ENCODE results near the gene FAM120B.
A peak's percentile ranks its signal among the peaks of the same experiment; 100 is the strongest.

Gene FAM120B

DNA sequence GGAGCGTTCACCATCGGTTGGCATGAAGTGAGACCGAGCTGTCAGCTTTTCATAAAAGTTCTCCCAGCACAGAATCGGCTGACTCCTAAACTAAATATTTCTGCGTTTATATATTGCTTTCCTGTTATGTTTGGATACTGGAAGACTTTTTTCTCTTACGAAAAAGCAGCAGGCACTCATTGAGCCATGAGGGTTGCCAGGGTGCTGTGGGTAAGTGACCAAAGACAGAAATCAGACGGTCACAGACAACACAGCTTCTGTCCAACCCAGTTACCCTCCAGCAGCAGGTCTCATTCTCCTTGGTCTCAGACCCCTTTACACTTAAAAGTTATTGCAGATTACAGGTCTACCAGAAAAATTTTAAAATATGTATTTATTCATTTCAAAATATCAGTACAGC, 113.7 kb downstream of the FAM120B start:
- DNase-seq (ENCODE audit: low spot score), result no peak
- no peak overlapping the region for H3K4me3 Mint-ChIP-seq
- H3K9me3 Mint-ChIP-seq, result no peaks in the 10 kb centered on the region
- no peaks in the 10 kb centered on the region for H3K4me1 Mint-ChIP-seq (ENCODE audit: low read depth)
- no peaks in the 10 kb centered on the region for H3K36me3 Mint-ChIP-seq (ENCODE audit: low read depth)
- H3K27ac Mint-ChIP-seq, result no peak overlapping the region
- H3K27me3 Mint-ChIP-seq (ENCODE audit: low read depth), result peaks cover 8% of the 10 kb centered on the region

GRCh38 chr6:170420791-170421776, 114.5 kb downstream of the FAM120B start:
- no peaks in the 10 kb centered on the region for H3K4me1 Mint-ChIP-seq (ENCODE audit: low read depth)
- H3K27me3 Mint-ChIP-seq (ENCODE audit: low read depth), result peaks cover 12% of the 10 kb centered on the region
- peak overlapping the region; percentile 24 for H3K4me3 Mint-ChIP-seq
- DNase-seq (ENCODE audit: low spot score), result no peak
- no peaks in the 10 kb centered on the region for H3K9me3 Mint-ChIP-seq
- no peak overlapping the region for H3K27ac Mint-ChIP-seq
- no peaks in the 10 kb centered on the region for H3K36me3 Mint-ChIP-seq (ENCODE audit: low read depth)

DNA sequence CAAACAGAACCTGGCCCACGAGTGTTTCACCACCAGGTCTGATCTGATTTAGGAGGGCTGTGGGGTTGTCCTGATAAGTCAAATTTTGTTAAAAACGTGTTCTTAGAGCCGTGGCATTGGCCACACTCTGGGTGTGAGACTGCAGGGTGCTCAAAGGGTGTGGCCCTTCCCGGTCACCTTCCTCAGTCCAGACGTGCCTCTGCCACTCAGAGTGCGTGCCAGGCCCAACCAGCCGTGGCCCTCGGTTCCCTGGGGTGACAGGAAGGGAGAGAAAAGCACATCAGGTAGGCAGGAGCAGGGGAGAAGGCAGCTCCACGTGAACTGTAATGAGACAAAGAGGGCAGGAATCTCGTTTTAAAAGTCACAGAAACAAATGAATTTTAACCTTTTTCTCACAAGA, 115.4 kb downstream of the FAM120B start:
- Mint-ChIP-seq H3K27me3 (ENCODE audit: low read depth) (peaks cover 21% of the 10 kb centered on the region), H3K36me3 (ENCODE audit: low read depth) (no peaks in the 10 kb centered on the region), H3K4me3 (no peak overlapping the region), H3K4me1 (ENCODE audit: low read depth) (no peaks in the 10 kb centered on the region), H3K27ac (no peak overlapping the region), H3K9me3 (no peaks in the 10 kb centered on the region)
- DNase-seq (ENCODE audit: low spot score), result no peak

DNA sequence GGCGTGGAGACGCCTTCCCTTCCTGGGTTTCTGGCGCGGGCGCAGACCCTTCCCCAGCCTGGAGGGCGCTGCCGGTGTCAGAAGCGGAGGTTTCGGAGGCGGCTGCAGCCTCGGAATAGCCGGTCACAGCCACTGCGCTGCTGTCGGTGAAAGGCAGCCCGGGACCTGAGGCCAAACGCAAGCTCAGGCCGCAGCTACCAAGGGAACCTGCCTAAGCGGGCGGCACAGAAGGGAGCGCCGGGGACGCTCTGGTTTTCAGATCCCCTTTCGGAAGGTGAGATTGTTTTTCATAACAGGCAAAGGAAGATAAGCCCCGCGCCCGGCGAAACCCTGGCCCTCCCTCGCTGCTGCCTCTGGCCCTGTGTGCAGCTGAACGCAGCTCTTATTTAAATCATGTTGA, 116.5 kb downstream of the FAM120B start:
- Mint-ChIP-seq H3K4me1 (ENCODE audit: low read depth) (no peaks in the 10 kb centered on the region), H3K36me3 (ENCODE audit: low read depth) (no peaks in the 10 kb centered on the region), H3K27me3 (ENCODE audit: low read depth) (peaks cover 31% of the 10 kb centered on the region), H3K4me3 (no peak overlapping the region), H3K9me3 (no peaks in the 10 kb centered on the region), H3K27ac (no peak overlapping the region)
- DNase-seq (ENCODE audit: low spot score), result no peak

DNA sequence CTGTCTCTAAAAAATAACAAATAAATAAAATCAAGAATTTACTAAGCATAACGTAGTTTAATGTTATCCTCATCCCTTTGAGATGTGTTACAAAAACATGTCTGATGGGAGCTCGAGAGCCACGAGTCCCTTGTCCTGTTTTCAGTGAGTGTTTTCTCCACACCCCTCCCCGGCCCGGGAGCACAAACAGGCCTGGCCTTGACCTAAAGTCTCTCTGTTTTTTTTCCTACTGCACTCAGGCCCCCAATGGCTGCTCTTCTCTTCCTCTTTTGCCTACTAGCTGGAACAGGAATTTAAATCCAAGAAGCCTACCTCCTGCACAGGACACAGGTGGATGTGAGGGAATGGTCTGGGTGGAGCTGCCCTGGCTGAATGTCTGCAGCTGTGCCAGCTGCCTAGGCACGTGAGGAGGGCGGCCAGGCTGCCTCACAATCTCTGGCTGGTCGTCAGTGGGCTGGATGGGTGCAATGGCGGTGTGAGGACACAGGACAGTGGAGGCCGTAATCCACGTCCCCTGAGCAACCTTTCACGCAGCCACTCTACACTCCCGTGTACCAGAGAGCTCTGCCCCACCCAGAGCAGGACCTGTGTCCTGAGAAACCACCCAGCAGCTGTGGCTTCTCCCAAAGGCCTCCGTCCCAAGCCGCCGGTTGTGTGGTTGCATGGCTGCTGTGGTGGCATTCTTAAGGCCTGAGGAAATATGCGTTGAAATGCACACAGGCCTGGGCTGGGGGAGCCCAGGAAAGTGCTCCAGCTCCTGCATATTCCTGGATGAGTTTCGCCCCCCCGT, 117.5 kb downstream of the FAM120B start:
- Mint-ChIP-seq H3K4me3 (no peak overlapping the region), H3K27me3 (ENCODE audit: low read depth) (peaks cover 31% of the 10 kb centered on the region), H3K36me3 (ENCODE audit: low read depth) (no peaks in the 10 kb centered on the region), H3K4me1 (ENCODE audit: low read depth) (no peaks in the 10 kb centered on the region), H3K9me3 (no peaks in the 10 kb centered on the region), H3K27ac (no peak overlapping the region)
- no peak for DNase-seq (ENCODE audit: low spot score)

- DNase-seq (ENCODE audit: low spot score), result no peak
- Mint-ChIP-seq H3K27me3 (ENCODE audit: low read depth) (peaks cover 37% of the 10 kb centered on the region), H3K4me3 (no peak overlapping the region), H3K4me1 (ENCODE audit: low read depth) (no peaks in the 10 kb centered on the region), H3K27ac (no peak overlapping the region), H3K9me3 (no peaks in the 10 kb centered on the region), H3K36me3 (ENCODE audit: low read depth) (no peaks in the 10 kb centered on the region)
Observed at GRCh38 chr6:170424604-170425126, 118.1 kb downstream of the FAM120B start.

- Mint-ChIP-seq H3K4me3 (no peak overlapping the region), H3K27ac (no peak overlapping the region), H3K9me3 (no peaks in the 10 kb centered on the region), H3K4me1 (ENCODE audit: low read depth) (no peaks in the 10 kb centered on the region), H3K27me3 (ENCODE audit: low read depth) (peaks cover 32% of the 10 kb centered on the region), H3K36me3 (ENCODE audit: low read depth) (no peaks in the 10 kb centered on the region)
- no peak for DNase-seq (ENCODE audit: low spot score)
Observed at GRCh38 chr6:170429450-170429849, 122.9 kb downstream of the FAM120B start.

GRCh38 chr6:170433163-170434116, 126.9 kb downstream of the FAM120B start:
- H3K9me3 Mint-ChIP-seq, result peaks cover 4% of the 10 kb centered on the region

DNA sequence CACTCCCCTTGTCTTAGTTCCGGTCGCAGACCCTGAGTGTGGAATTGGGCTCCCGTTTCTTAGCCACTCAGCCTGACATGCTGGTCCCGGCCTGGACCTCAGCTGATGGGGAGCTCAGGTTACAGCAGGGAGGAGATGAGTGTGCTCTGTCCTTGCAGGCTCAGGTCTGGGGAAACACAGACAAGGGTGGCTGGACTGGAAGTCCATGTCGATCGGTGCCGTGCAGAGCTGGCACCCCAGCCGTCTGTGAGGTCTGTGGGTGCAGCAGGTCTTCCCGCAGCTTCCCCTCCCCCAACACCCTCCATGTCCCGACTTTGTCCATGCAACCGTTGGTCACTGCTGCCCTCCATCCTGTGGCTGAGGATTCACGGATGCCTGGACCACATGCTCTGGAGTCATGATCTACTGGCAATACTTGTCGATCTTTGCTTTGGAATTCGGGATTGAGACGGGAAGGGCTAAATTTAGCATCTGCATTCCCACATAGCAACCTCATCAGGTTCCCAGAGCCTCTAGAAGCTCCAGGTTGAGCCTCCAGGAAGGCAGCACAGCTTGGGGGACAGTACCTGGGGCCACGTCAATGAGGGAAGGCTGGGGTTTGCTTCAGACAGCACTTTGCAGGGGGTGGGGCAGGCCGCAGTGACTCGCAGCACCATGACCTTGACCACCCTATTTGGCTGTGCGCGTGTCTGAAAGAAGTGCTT, 127.7 kb downstream of the FAM120B start:
- DNase-seq (ENCODE audit: low spot score), result no peak
- H3K27me3 Mint-ChIP-seq (ENCODE audit: low read depth), result peaks cover 3% of the 10 kb centered on the region
- H3K36me3 Mint-ChIP-seq (ENCODE audit: low read depth), result no peaks in the 10 kb centered on the region
- no peak overlapping the region for H3K27ac Mint-ChIP-seq
- H3K4me1 Mint-ChIP-seq (ENCODE audit: low read depth), result no peaks in the 10 kb centered on the region
- no peak overlapping the region for H3K4me3 Mint-ChIP-seq
- peaks cover 4% of the 10 kb centered on the region for H3K9me3 Mint-ChIP-seq

More at GRCh38 chr6:170433163-170434116, 126.9 kb downstream of the FAM120B start:
- DNase-seq (ENCODE audit: low spot score), result no peak
- no peak overlapping the region for H3K4me3 Mint-ChIP-seq
- H3K4me1 Mint-ChIP-seq (ENCODE audit: low read depth), result no peaks in the 10 kb centered on the region
- H3K27ac Mint-ChIP-seq, result no peak overlapping the region
- peaks cover 6% of the 10 kb centered on the region for H3K27me3 Mint-ChIP-seq (ENCODE audit: low read depth)
- no peaks in the 10 kb centered on the region for H3K36me3 Mint-ChIP-seq (ENCODE audit: low read depth)

DNA sequence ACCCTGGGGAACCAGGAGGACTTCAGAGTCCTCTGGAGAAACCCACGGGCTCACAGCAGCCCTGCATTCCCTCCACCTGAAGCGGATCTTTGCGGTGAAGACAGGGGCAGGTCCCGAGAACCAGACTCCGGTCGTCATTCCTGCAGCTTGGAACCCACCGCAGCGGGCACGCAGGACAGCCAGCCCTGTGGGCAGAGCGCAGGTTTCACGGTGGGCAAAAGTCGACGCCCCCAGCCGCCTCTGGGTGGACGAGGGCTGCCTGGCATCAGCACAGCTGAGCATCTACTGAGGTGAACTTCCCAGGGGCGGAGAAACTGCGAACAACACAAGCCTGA, 128.2 kb downstream of the FAM120B start:
- Mint-ChIP-seq H3K27me3 (ENCODE audit: low read depth) (no peaks in the 10 kb centered on the region), H3K27ac (no peak overlapping the region), H3K36me3 (ENCODE audit: low read depth) (no peaks in the 10 kb centered on the region), H3K4me1 (ENCODE audit: low read depth) (no peaks in the 10 kb centered on the region), H3K9me3 (peaks cover 4% of the 10 kb centered on the region), H3K4me3 (no peak overlapping the region)
- no peak for DNase-seq (ENCODE audit: low spot score)

GRCh38 chr6:170435766-170436165, 129.2 kb downstream of the FAM120B start:
- DNase-seq (ENCODE audit: low spot score), result no peak
- peaks cover 4% of the 10 kb centered on the region for H3K9me3 Mint-ChIP-seq
- H3K27me3 Mint-ChIP-seq (ENCODE audit: low read depth), result no peaks in the 10 kb centered on the region
- H3K36me3 Mint-ChIP-seq (ENCODE audit: low read depth), result no peaks in the 10 kb centered on the region
- no peak overlapping the region for H3K27ac Mint-ChIP-seq
- no peaks in the 10 kb centered on the region for H3K4me1 Mint-ChIP-seq (ENCODE audit: low read depth)
- no peak overlapping the region for H3K4me3 Mint-ChIP-seq

- H3K36me3 Mint-ChIP-seq (ENCODE audit: low read depth), result no peaks in the 10 kb centered on the region
- H3K4me3 Mint-ChIP-seq, result no peak overlapping the region
- no peak overlapping the region for H3K27ac Mint-ChIP-seq
- no peak for DNase-seq (ENCODE audit: low spot score)
- no peaks in the 10 kb centered on the region for H3K27me3 Mint-ChIP-seq (ENCODE audit: low read depth)
- H3K9me3 Mint-ChIP-seq, result peaks cover 4% of the 10 kb centered on the region
- no peaks in the 10 kb centered on the region for H3K4me1 Mint-ChIP-seq (ENCODE audit: low read depth)
Observed at GRCh38 chr6:170436209-170436809, 129.8 kb downstream of the FAM120B start.

Measured in T-helper 2 cell treated with Interferon-gamma antibody and Interleukin-4, amounts not matched to agents 5 μg/mL and 100 μg/mL, for 36 hours (primary cell).